Right atrium auricular region (tissue), 2 donors: ENCODE measurements around the gene LENG9. TPM values are rescaled to one million over a fixed set of nuclear protein-coding genes. Genes with fewer than 3 reads are reported as not detected.

Source experiments
- DNase-seq: peaks from one replicate; pipeline ENCODE4 v3.0.0-alpha.2; 2019; ENCODE audit warnings: low spot score
- H3K27ac ChIP-seq, 2 donors: fragments of 200-600 bp; sonication (generic); 1 replicate in 1 of 2; 2 replicates in 1 of 2; pipeline ENCODE4 v1.5.1; 2016 to 2019
- H3K27me3 ChIP-seq, 2 donors: fragments of 200-600 bp; sonication (generic); one replicate each; pipeline versions ENCODE4 v1.5.1 to v1.6.0; 2017 to 2019
- H3K36me3 ChIP-seq: fragments of 200-600 bp; sonication (generic); one replicate; pipeline ENCODE4 v1.5.1; 2016
- H3K4me1 ChIP-seq, 2 donors: fragments of 200-600 bp; sonication (generic); one replicate each; pipeline versions ENCODE4 v1.5.1 to v1.6.0; 2017 to 2019
- H3K4me3 ChIP-seq, 2 donors: fragments of 200-600 bp; sonication (generic); 1 replicate in 1 of 2; 2 replicates in 1 of 2; pipeline ENCODE4 v1.5.1; 2017 to 2019; ENCODE audit warnings: mild to moderate bottlenecking in 1 of 2, moderate library complexity in 1 of 2
- H3K9me3 ChIP-seq, 2 donors: fragments of 200-600 bp; sonication (generic); one replicate each; pipeline ENCODE4 v1.5.1; 2019
- CTCF ChIP-seq, 2 donors: fragments of 200-600 bp; sonication (generic); IDR thresholded peaks; one replicate each; pipeline ENCODE4 v1.5.1; 2019; ENCODE audit warnings: antibody characterized with exemption in 2 of 2
- total RNA-seq, 2 donors: library from RNA; depleted of rRNA; stranded (reverse); fragments of >200 nt; gene quantifications; one replicate each; pipeline ENCODE4 v1.1.0, GENCODE V29; 2016

LENG9 gene
- total RNA-seq, 2 donors from 2014 or later: 2.1 to 4.9 TPM

- H3K4me1 ChIP-seq: peaks cover 0 to 22% of the 10 kb centered on the region in 2 donors
- peaks cover 100% of the 10 kb centered on the region for H3K36me3 ChIP-seq
- H3K27ac ChIP-seq: no peak overlapping the region
- DNase-seq: no peak
- H3K4me3 ChIP-seq: no peak overlapping the region
- no peaks in the 10 kb centered on the region for H3K27me3 ChIP-seq
- H3K9me3 ChIP-seq: no peaks in the 10 kb centered on the region
- no peak for TF ChIP-seq CTCF (IDR thresholded peaks at IDR 0.05)
Observed at GRCh38 chr19:54456423-54457373, 6.9 kb downstream of the LENG9 start.

GRCh38 chr19:54455786-54456422, 7.7 kb downstream of the LENG9 start:
- Histone ChIP-seq H3K36me3 (peaks cover 97% of the 10 kb centered on the region), H3K9me3 (no peaks in the 10 kb centered on the region), H3K27ac (no peak overlapping the region), H3K4me1 (peaks cover 0 to 23% of the 10 kb centered on the region in 2 donors), H3K27me3 (no peaks in the 10 kb centered on the region), H3K4me3 (no peak overlapping the region)
- no peak for TF ChIP-seq CTCF (IDR thresholded peaks at IDR 0.05)
- DNase-seq: no peak

GRCh38 chr19:54454781-54455675, 8.6 kb downstream of the LENG9 start:
- no peak for DNase-seq
- no peak for TF ChIP-seq CTCF (IDR thresholded peaks at IDR 0.05)
- peaks cover 89% of the 10 kb centered on the region for H3K36me3 ChIP-seq
- H3K9me3 ChIP-seq: no peaks in the 10 kb centered on the region
- no peak overlapping the region for H3K4me3 ChIP-seq
- no peaks in the 10 kb centered on the region for H3K27me3 ChIP-seq
- peaks cover 0 to 27% of the 10 kb centered on the region in 2 donors for H3K4me1 ChIP-seq
- H3K27ac ChIP-seq: no peak overlapping the region

DNA sequence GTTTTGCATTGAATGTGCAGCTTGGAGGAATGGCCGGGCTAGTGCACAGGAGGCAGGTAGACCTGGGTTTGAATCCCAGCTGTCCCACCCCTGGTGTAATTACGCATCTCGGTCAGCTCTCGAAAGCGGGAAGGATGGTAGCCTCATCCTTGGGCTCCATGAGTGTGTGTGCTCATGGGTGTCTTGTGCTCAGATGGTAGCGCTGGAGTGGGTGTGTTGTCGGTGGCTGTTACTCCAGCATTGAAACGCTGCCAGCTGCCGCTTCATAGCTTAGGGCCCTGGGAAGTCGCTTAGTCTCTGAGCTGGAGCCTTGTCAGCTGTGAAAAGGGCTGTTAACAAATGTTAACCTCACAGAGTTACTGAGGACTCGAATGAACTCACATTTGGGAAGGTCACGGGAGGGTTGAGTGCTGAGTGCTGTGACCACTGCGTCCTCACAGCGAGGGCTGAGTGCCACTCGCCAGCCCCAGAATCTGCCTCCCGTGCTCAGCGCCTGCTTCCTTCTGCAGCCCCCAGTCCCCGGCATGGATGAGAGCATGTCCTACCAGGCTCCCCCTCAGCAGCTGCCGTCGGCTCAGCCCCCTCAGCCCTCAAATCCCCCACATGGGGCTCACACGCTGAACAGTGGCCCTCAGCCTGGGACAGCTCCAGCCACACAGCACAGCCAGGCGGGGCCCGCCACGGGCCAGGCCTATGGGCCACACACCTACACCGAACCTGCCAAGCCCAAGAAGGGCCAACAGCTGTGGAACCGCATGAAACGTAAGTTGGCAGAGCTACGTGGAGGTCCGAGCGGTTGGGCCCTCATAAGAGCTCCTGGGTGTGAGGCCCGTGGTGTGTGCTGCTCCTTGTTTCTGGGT, 9.4 kb downstream of the LENG9 start:
- no peak overlapping the region for H3K4me3 ChIP-seq
- peaks cover 80% of the 10 kb centered on the region for H3K36me3 ChIP-seq
- TF ChIP-seq CTCF (IDR thresholded peaks at IDR 0.05): no peak
- DNase-seq: no peak
- H3K27ac ChIP-seq: no peak overlapping the region
- H3K9me3 ChIP-seq: no peaks in the 10 kb centered on the region
- H3K4me1 ChIP-seq: peaks cover 0 to 32% of the 10 kb centered on the region in 2 donors
- H3K27me3 ChIP-seq: no peaks in the 10 kb centered on the region

GRCh38 chr19:54452626-54453025, 11.0 kb downstream of the LENG9 start:
- Histone ChIP-seq H3K4me3 (no peak overlapping the region), H3K36me3 (peaks cover 64% of the 10 kb centered on the region), H3K9me3 (no peaks in the 10 kb centered on the region), H3K27me3 (no peaks in the 10 kb centered on the region), H3K27ac (no peak overlapping the region), H3K4me1 (peaks cover 0 to 37% of the 10 kb centered on the region in 2 donors)
- TF ChIP-seq CTCF (IDR thresholded peaks at IDR 0.05): no peak
- no peak for DNase-seq
